Esophagus (tissue), 2 donors: ENCODE results near the gene WNT5B. TPM values are rescaled to one million over a fixed set of nuclear protein-coding genes. Genes with fewer than 3 reads are reported as not detected.

Source experiments
- H3K27ac ChIP-seq, 2 donors: one replicate each; pipeline ENCODE4 v1.5.1; 2013; ENCODE audit warnings: low read depth in 2 of 2, mild to moderate bottlenecking in 2 of 2, inconsistent platforms in 1 of 2, low read length in 1 of 2, moderate library complexity in 1 of 2
- H3K27me3 ChIP-seq, 2 donors: one replicate each; pipeline ENCODE4 v1.6.1; 2013; ENCODE audit warnings: low read length in 2 of 2, control low read depth in 1 of 2, mild to moderate bottlenecking in 1 of 2; ENCODE audit not compliant: insufficient read depth in 2 of 2, control insufficient read depth in 1 of 2
- H3K36me3 ChIP-seq, 2 donors: one replicate each; pipeline ENCODE4 v1.6.1; 2013; ENCODE audit warnings: low read length in 1 of 2; ENCODE audit not compliant: control insufficient read depth in 2 of 2, insufficient read depth in 2 of 2
- H3K4me1 ChIP-seq, 2 donors: one replicate each; pipeline ENCODE4 v1.6.1; 2013; ENCODE audit warnings: low read length in 1 of 2; ENCODE audit not compliant: control insufficient read depth in 2 of 2, insufficient read depth in 2 of 2
- H3K4me3 ChIP-seq, 2 donors: one replicate each; pipeline ENCODE4 v1.5.1; 2013; ENCODE audit warnings: low read length in 2 of 2, mild to moderate bottlenecking in 2 of 2, low read depth in 1 of 2, moderate library complexity in 1 of 2
- H3K9me3 ChIP-seq, 2 donors: one replicate each; pipeline ENCODE4 v1.6.1; 2013; ENCODE audit warnings: mild to moderate bottlenecking in 2 of 2, low read depth in 1 of 2, low read length in 1 of 2, moderate library complexity in 1 of 2; ENCODE audit not compliant: control insufficient read depth in 2 of 2, insufficient read depth in 1 of 2
- WGBS, 2 donors: extraction: QIAGEN DNeasy Blood & Tissue Kit; methylation state at CpG; one replicate each; pipeline ENCODE4 v1.1.7; 2013; 5-methylcytosine and 5-hydroxymethylcytosine counted together
- polyA plus RNA-seq, 2 donors: library from polyadenylated mRNA; stranded (reverse); fragments of 200-250 nt; gene quantifications; one replicate each; pipeline ENCODE4 v1.2.3, GENCODE V29; 2013
- donor health status: healthy with polysubstance abuse.
- donor health status: Bipolar disorder and iron deficiency.

WNT5B gene
- polyA plus RNA-seq, 2 donors, result 10.1 to 13.9 TPM

DNA sequence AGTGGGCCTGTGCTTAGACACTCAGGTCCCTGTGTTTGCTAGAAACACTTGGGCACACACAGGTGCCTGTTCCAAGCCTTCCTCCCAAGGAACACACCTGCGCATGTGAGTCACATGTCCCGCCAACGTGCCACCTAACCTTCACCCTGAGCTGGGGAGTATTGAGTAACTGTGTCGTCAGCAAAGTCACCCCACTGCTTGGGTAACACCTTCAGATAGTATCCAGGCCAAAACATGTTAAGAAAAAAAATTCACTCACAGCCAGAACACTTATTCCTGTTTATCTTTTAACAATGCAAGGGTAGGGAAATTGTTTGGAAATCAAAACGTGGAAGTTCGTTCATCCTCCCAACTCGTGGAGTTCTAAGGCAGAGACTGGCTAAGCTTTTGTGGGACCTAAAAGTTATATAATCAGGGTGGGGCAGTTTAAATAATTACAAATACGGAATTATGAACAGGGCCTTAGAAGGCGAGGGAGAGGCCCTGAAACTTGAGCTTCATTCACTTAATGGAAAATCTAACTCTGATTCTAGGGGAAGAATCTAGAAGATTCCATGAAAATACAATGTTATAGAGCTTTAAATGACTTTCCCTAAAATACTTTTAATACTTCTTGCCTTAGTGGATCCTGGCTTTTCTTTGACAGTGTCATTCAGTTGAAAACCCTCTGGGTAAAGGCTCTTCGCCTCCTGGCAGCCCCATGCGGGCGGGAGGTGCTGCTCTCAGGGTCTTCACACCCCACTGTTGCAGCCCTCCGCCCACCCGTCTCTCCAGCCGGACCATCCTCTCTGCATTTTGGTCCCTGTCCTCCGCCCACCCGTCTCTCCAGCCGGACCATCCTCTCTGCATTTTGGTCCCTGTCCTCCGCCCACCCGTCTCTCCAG, 31.5 kb downstream of the WNT5B start:
- peaks cover 4 to 9% of the 10 kb centered on the region in 2 donors for H3K4me1 ChIP-seq
- H3K27ac ChIP-seq, result peak overlapping the region; percentile 91 to 97
- H3K9me3 ChIP-seq, result no peaks in the 10 kb centered on the region
- no peaks in the 10 kb centered on the region for H3K36me3 ChIP-seq
- no peaks in the 10 kb centered on the region for H3K27me3 ChIP-seq
- 34 to 44% methylated on average over 17 to 18 of the region's 20 CpGs for WGBS, 2 donors
- no peak overlapping the region for H3K4me3 ChIP-seq

DNA sequence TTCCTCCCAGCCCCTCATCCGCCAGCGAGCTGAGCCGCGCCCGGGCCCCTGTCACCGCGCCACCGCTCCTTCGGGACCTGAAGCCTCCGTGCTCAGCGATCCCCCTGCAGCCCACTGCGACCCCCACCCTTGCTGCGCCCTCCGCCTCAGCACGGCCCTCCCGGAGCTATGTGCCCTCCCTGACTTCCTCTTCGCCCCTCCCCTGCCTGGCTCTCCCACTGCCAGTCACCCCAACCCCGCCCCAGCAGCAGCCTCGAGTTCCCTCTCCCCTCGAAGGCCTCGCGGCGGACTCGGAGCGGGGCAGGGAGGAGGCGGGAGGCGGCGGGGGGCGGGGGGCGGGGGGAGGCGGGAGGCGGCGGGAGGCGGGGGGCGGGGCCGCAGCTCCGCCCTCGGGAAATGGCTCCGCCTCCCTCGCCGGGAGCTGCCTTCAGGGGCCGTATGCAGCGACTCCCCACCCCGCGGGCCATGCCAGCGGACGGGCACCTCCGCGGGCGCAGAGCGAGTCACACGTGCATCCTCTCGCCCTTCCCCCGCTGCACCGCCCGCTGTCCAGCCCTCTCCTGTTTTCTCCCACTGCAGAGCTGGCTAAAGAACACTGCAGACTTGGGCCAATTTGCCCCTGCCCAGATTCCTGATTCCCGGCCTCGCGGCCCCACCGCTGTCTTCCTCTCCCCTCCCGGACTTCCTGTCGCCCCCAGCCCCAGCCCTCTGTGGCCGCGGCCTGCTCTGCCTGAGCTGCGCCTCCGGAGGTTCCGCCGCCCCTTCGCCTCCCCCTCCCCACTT, 32.7 kb downstream of the WNT5B start:
- H3K27me3 ChIP-seq, result no peaks in the 10 kb centered on the region
- no peaks in the 10 kb centered on the region for H3K9me3 ChIP-seq
- no peaks in the 10 kb centered on the region for H3K36me3 ChIP-seq
- H3K27ac ChIP-seq, result peak overlapping the region; percentile 91 to 99
- H3K4me3 ChIP-seq, result peak overlapping the region; percentile 34 to 41
- H3K4me1 ChIP-seq, result peaks cover 4 to 8% of the 10 kb centered on the region in 2 donors
- 3 to 8% methylated on average over 36 to 63 of the region's 69 CpGs for WGBS, 2 donors

DNA sequence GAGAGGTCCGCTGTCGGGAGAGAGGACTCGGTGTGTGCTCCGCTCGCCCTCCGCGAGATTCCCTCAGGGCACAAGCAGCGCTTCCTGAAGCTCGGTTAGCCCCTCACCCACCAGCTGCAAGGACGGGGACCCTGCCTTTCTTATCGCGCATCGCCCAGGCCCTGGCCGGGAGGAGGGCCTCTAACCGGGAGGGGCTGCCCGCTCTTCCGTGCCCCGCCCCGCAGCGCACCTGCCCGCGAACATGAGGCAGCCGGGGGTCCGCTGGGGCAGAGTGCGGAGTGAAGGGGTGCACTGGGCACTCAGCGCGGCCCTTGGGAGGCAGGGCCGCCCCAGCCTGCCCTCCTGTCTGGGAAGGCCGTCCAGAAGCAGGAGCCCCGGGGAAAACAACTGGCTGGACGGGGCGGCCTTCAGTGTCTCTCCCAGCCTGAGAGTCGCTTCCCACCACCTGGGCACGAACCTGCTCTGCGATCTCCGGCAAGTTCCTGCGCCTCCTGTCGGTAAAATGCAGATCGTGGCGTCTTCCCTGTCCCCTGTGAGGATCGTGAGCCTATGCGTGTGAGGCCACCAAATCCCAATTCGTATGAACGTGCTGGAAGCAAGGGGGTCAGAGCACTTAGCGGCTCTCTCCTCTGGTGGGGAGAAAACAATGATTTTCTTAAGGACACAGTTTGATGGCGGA, 33.9 kb downstream of the WNT5B start:
- Histone ChIP-seq H3K4me3 (peak overlapping the region; percentile 17 to 28), H3K36me3 (no peaks in the 10 kb centered on the region), H3K4me1 (peaks cover 4 to 7% of the 10 kb centered on the region in 2 donors), H3K27ac (peak overlapping the region; percentile 51 to 61), H3K27me3 (no peaks in the 10 kb centered on the region), H3K9me3 (no peaks in the 10 kb centered on the region)
- 24 to 29% methylated on average over 43 to 46 of the region's 46 CpGs for WGBS, 2 donors

DNA sequence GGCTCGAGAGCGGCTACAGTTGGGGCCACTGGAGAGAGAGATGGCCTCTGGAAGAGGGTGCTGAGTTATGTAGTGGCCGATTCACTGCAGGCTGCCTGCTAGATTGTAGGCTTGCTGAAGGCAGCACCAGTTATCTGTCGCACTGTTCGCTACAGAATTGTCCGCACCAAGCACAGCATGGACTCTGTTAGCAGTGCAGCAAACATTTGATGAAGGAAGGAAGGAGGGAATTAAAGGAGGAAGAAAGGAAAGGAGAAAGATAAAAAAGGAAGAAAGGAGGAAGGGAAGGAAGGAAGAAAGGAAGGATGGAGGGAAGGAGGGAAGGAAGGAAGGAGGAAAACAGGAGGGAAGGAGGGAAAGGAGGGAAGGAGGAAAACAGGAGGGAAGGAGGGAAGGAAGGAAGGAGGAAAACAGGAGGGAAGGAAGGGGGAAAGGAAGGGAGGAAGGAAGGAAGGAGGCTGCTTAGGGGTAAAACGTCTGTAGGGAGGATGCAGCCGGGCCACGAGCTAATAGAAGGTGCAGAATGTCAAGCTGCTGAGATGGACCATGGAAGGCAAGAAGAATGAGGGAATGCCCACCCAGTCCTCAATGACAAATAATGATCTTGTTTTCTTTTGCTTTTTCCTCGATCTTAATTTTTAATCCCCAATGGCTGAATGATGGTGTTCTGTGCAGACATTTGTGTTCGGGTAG, 34.6 kb downstream of the WNT5B start:
- H3K36me3 ChIP-seq, result no peaks in the 10 kb centered on the region
- no peaks in the 10 kb centered on the region for H3K27me3 ChIP-seq
- H3K27ac ChIP-seq, result peak overlapping the region in 1 of 2 donors; percentile 51
- peaks cover 4 to 7% of the 10 kb centered on the region in 2 donors for H3K4me1 ChIP-seq
- H3K4me3 ChIP-seq, result no peak overlapping the region
- H3K9me3 ChIP-seq, result no peaks in the 10 kb centered on the region
- WGBS, 2 donors, result 91% methylated on average over 11 of the region's 11 CpGs

DNA sequence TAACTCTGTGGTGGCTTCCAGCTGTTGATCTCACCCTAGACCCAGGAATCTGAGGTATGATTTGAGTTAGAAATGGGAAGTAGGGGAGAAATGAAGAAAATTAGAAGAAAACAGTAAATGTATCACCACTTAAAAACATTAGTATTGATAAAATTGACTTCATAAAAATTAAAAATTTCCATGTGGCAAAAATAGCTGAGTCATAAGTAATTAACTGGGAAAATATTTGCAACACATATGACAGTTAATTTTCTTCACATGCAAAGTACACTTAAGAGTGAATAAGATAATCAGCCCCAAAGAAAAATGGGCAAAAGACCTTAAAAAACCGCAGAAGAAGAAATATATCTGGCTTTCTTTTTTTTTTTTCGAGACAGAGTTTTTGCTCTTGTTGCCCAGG, 36.3 kb downstream of the WNT5B start:
- Histone ChIP-seq H3K9me3 (no peaks in the 10 kb centered on the region), H3K4me1 (peaks cover 4% of the 10 kb centered on the region in 2 donors), H3K27ac (no peak overlapping the region), H3K36me3 (no peaks in the 10 kb centered on the region), H3K27me3 (no peaks in the 10 kb centered on the region), H3K4me3 (no peak overlapping the region)
- 77 to 86% methylated on average over 2 of the region's 2 CpGs for WGBS, 2 donors

DNA sequence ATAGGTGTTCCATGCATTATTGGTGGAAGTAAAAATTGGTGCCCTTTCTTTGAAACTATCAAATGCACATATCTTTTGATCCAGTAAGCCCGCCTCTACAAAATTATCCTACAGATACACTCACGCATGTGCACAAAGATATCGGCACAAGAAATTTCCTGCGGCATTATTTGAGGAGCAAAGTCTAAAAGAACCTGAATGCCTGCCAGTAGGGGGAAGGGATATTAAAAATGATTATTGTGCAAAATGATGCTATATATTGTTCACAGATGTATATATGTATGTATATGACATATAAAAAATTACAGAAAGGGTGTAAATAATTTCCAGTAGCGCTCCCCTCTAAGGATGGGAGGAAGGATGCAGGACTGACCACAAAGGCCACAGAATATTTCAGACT, 37.2 kb downstream of the WNT5B start:
- Histone ChIP-seq H3K4me3 (no peak overlapping the region), H3K36me3 (no peaks in the 10 kb centered on the region), H3K4me1 (peaks cover 3 to 4% of the 10 kb centered on the region in 2 donors), H3K27me3 (no peaks in the 10 kb centered on the region), H3K27ac (no peak overlapping the region), H3K9me3 (no peaks in the 10 kb centered on the region)
- WGBS, 2 donors, result 50 to 68% methylated on average over 5 of the region's 5 CpGs

DNA sequence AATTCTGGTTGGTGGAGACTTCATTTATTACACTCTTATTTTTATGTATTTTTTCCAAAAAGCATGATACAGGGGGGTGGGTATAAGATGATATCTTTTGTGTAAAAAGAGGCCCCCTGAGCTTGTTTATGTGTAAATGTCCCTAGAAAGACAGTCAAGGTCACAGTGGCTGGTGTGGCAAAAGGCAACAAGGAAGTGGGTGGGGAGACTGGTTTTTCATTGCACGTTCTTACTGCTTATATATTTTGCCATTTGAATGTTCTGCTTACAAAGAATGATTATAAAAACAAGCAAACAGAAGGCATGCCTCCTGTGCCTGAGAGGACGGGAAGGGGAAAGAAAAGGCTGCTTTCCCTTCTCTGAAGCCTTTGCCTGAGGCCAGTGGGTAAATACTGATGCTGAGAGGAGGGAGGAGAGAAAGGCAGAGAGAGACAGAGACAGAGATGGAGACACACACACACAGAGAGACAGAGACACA, 37.7 kb downstream of the WNT5B start:
- no peak overlapping the region for H3K4me3 ChIP-seq
- no peaks in the 10 kb centered on the region for H3K9me3 ChIP-seq
- peaks cover 0 to 4% of the 10 kb centered on the region in 2 donors for H3K4me1 ChIP-seq
- no peaks in the 10 kb centered on the region for H3K27me3 ChIP-seq
- 8 to 19% methylated on average over 2 of the region's 2 CpGs for WGBS, 2 donors
- H3K27ac ChIP-seq, result peak overlapping the region; percentile 51 to 64
- no peaks in the 10 kb centered on the region for H3K36me3 ChIP-seq

DNA sequence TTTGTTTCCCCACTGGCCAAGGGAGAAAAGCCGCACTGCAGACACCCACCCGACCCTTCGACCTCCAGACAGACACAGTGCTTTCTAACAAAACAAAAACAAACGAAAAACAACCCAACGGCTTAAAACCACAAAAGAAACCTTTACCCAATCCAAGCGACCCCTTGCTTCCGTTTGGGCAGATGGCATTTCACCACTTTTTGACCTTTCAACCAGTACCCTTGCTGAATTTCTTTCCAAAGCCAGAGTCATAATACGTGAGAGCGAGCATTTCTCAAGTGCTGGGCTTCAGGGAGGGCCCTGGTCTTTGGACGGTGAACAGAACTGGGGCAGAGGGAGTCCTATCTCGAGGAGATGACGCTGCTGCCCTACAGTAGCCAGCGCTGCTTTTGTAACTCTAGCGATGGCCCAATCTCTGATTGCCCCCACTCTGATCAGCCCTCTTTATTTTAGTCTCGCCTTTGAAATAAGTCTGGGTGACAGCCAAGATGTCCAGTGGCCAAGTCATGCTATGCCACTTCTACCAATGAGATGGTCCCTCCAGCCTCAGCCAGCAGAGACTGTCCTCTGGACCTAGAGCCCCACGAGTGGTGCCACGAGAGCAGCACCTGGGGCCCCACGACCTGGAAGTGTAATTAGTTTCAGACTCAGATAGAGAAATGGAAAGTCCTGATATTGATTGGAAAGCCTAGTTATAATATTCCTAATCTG, 40.0 kb downstream of the WNT5B start:
- Histone ChIP-seq H3K9me3 (no peaks in the 10 kb centered on the region), H3K4me3 (no peak overlapping the region), H3K36me3 (no peaks in the 10 kb centered on the region), H3K27ac (no peak overlapping the region), H3K27me3 (no peaks in the 10 kb centered on the region), H3K4me1 (no peaks in the 10 kb centered on the region)
- 74% methylated on average over 18 of the region's 18 CpGs for WGBS, 2 donors
